ENCODE results near the gene SGPP1.

Gene SGPP1

DNA sequence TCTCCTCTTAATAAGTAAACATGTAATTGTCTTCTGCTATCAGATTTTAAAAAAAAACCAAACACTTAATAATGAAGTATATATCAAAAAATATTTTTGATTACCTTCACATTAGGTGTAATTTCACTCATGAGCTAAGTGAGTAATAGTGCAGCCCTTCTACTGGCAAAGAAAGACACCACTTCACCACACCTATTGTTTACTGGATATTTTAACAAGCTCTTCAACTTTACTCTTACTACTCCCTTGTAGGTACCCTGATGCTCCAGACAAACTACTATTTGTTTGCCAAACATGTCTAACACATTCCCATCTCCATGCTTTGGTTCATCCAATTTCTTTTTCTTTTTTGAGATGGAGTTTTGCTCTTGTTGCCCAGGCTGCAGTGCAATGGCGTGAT, 49.3 kb downstream of the SGPP1 start:
- CTCF ChIA-PET: interaction anchor here (0.6 to 0.7 kb wide), 2 partner anchors 219 to 328 kb away, joined by 3 read pairs; no protein-coding TSS in a partner anchor
- no peak overlapping the region for H3K27ac ChIP-seq
- POLR2A ChIA-PET (ENCODE audit: low non-redundant PET): no interaction called here
- no peak for DNase-seq (ENCODE audit: low spot score)
- TF ChIP-seq, protein P1, sequence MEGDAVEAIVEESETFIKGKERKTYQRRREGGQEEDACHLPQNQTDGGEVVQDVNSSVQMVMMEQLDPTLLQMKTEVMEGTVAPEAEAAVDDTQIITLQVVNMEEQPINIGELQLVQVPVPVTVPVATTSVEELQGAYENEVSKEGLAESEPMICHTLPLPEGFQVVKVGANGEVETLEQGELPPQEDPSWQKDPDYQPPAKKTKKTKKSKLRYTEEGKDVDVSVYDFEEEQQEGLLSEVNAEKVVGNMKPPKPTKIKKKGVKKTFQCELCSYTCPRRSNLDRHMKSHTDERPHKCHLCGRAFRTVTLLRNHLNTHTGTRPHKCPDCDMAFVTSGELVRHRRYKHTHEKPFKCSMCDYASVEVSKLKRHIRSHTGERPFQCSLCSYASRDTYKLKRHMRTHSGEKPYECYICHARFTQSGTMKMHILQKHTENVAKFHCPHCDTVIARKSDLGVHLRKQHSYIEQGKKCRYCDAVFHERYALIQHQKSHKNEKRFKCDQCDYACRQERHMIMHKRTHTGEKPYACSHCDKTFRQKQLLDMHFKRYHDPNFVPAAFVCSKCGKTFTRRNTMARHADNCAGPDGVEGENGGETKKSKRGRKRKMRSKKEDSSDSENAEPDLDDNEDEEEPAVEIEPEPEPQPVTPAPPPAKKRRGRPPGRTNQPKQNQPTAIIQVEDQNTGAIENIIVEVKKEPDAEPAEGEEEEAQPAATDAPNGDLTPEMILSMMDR (conservative IDR thresholded peaks at IDR 0.05; ENCODE audit: low read depth): no peak

DNA sequence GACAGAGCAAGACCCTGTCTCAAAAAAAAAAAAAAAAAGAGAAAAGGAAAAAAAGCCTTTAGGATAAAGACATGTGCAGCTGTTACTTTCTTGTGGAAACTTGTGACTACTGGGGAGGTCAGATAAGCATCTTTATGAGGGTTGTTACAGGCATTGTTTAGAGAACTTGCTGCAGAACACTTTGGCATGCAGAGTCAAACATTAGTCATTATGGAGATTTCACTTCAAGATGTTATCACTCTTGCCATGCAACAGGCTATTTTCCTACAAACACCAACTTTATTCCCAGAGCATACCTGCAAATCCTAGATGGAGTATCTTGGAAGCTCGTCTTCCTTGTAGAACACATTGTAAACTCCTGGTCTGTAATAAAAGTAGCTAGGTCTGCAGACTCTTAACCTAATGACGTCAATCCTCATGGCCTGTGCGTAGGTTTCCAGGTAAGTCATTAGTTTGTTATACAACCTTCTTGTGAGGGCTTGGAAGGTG, 49.9 kb downstream of the SGPP1 start:
- ChIA-PET POLR2A (ENCODE audit: low non-redundant PET) (no interaction called here), CTCF (interaction anchor here (0.7 kb wide), 2 partner anchors 114 to 218 kb away, joined by 3 to 4 read pairs; no protein-coding TSS in a partner anchor)
- TF ChIP-seq, protein P1 (conservative IDR thresholded peaks at IDR 0.05; ENCODE audit: low read depth): no peak
- DNase-seq (ENCODE audit: low spot score): peak; percentile 24
- H3K27ac ChIP-seq: no peak overlapping the region

GRCh38 chr14:63676615-63677014, 51.2 kb downstream of the SGPP1 start:
- CTCF ChIA-PET: no interaction called here
- no peak overlapping the region for H3K27ac ChIP-seq
- TF ChIP-seq, protein P1 (conservative IDR thresholded peaks at IDR 0.05; ENCODE audit: low read depth): no peak
- no peak for DNase-seq (ENCODE audit: low spot score)
- POLR2A ChIA-PET (ENCODE audit: low non-redundant PET): no interaction called here

GRCh38 chr14:63673886-63674497, 53.9 kb downstream of the SGPP1 start:
- POLR2A ChIA-PET (ENCODE audit: low non-redundant PET): no interaction called here
- no peak overlapping the region for H3K27ac ChIP-seq
- TF ChIP-seq, protein P1 (conservative IDR thresholded peaks at IDR 0.05; ENCODE audit: low read depth): no peak
- no peak for DNase-seq (ENCODE audit: low spot score)
- CTCF ChIA-PET: no interaction called here

- ChIA-PET POLR2A (ENCODE audit: low non-redundant PET) (no interaction called here), CTCF (no interaction called here)
- TF ChIP-seq, protein P1 (conservative IDR thresholded peaks at IDR 0.05; ENCODE audit: low read depth): no peak
- no peak overlapping the region for H3K27ac ChIP-seq
- no peak for DNase-seq (ENCODE audit: low spot score)
Observed at GRCh38 chr14:63673255-63673654, 54.6 kb downstream of the SGPP1 start.

DNA sequence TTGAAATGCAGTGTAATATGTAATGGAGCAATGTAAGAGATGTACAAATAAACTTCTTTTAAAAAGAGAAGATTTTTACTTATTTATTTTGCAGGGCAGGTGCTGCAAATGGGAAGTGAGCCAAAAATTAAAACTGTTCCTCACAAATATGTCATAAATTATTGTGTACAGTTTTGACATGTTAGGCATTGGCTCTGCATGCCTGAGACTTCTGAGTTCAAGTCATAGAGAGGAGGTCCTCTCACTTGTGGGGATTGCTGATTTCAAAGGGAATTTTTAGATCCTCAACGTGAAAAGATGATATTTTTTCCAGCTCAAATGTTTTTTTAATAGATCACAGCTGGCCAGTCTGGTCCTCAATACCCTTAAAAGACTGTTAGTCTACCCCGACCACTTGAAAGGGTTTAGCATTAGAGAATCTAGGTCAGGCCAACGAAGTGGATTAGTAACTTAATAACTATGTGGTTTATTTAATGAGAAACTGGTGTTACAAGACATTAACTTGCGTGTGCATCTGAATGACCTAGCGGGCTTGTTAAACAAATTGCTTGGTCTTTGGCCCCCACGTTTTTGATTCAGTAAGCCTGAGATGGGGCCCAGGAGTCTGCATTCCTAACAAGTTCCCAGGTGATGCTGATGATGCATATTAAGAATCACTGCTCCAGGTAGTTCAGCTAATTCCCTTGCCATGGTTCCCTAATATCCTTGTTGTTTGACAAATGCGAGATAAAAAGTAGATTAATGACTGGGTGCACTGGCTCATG, 55.3 kb downstream of the SGPP1 start:
- TF ChIP-seq, protein P1 (conservative IDR thresholded peaks at IDR 0.05; ENCODE audit: low read depth): no peak
- ChIA-PET CTCF (interaction anchor here (0.5 kb wide), 1 partner anchor 29 kb away, joined by 5 read pairs; no protein-coding TSS in a partner anchor), POLR2A (ENCODE audit: low non-redundant PET) (no interaction called here)
- no peak for DNase-seq (ENCODE audit: low spot score)
- H3K27ac ChIP-seq: no peak overlapping the region
